Ovary (tissue), 3 donors: Measurements from ENCODE around the gene IGFBP1.

ENCODE experiments used
- CTCF ChIP-seq, 3 donors: fragments of 450-650 bp in 2 of 3; fragments of 200-600 bp in 1 of 3; IDR thresholded peaks; one replicate each; pipeline versions ENCODE4 v1.5.1 to v1.8.0; 2016 to 2022; ENCODE audit warnings: antibody characterized with exemption in 3 of 3, mild to moderate bottlenecking in 1 of 3
- EP300 ChIP-seq: sonication (generic); formaldehyde crosslinking; IDR thresholded peaks from one replicate; pipeline ENCODE4 v1.6.1; 2017; ENCODE audit warnings: antibody characterized with exemption
- POLR2A ChIP-seq: fragments of 450-650 bp; IDR thresholded peaks from one replicate; pipeline ENCODE4 v1.6.1; 2017; ENCODE audit warnings: antibody characterized with exemption, mild to moderate bottlenecking, moderate library complexity
- donor health status: DM: no; HTN: no; CAD: no.

GRCh38 chr7:45938626-45939302 is 50.5 kb downstream of the IGFBP1 start:
- TF ChIP-seq CTCF (IDR thresholded peaks at IDR 0.05): no peak
- TF ChIP-seq POLR2A: no peak
- TF ChIP-seq EP300: no peak
